ENCODE results near the gene EGFR.

Gene EGFR

DNA sequence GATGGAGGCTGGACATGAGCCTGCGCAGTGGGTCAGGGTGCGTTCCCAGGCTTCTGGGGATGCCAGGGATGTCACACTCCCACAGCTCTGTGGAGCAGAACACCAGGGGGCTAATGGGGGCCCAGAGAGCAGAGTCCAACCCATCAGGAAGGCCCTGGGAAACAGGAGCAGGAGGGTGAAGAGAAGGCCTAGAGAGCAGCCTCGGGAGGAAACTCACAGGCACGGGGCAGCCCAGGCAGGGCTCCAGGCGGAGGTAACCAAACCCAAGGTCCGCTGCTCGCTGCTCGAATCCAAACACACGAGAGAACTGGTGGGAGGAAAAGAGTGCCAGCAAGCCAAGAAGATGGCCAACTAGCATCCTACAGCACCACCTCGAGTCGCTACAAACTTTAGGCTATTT is 215.6 kb downstream of the EGFR start:
- no peak for DNase-seq

DNA sequence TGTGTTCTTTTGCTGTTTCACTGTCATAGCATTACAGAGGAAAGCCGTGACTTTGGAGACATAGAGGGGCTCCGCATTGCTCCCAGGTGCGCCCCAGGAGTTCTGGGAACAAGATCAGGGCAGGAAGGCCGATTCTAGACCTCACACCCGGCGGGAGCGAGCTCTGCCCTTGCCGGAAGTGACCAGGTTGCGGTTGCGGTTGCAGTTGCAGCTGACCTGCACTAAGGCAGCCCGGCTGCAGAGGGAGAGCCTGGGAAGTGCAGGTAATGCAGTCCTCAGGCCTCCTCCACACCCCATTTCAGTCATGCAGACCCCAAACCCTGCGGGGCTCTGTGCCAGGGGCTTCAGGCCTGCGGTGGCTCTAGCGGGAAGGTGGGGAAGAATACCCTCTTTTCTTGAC is 216.3 kb downstream of the EGFR start:
- no peak for DNase-seq

DNA sequence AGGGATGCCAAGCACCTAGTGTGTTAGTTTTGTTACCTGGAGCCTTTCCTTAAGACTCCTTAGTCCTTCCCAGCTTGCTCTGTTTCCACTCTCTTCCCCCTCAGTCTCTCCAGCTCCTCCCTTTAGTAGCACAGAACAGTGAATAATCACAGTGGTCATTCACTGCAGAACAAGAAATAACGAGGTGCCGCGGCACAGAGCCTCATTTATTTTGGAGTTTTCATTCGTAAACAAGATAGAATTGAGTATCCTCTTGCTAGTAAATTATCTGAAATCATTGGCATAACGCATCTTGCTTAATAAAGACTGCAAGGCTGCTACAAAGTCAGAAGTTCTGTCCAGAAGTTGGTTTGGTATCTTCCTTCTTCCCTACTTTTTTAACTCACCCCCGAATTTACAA is 217.0 kb downstream of the EGFR start:
- DNase-seq, result no peak

DNA sequence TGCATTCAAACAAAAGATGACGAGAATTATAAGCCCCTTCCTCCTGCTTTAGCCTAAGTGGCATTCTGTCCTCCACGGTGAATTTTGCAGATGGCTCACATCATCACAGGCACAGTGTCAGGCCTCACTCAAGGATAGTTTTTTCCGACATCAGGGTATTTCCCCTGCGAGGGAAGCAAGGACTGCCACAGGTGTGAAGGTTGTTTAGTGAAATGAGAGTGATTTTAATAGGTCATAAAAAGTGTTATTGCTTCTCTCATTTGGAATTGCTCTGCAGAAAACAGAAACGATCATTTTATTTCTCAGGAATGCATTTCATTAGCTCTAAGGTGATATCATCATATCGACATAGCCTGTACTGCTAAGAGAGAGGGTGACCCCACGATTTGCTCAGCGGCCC is 217.7 kb downstream of the EGFR start:
- no peak for DNase-seq

DNA sequence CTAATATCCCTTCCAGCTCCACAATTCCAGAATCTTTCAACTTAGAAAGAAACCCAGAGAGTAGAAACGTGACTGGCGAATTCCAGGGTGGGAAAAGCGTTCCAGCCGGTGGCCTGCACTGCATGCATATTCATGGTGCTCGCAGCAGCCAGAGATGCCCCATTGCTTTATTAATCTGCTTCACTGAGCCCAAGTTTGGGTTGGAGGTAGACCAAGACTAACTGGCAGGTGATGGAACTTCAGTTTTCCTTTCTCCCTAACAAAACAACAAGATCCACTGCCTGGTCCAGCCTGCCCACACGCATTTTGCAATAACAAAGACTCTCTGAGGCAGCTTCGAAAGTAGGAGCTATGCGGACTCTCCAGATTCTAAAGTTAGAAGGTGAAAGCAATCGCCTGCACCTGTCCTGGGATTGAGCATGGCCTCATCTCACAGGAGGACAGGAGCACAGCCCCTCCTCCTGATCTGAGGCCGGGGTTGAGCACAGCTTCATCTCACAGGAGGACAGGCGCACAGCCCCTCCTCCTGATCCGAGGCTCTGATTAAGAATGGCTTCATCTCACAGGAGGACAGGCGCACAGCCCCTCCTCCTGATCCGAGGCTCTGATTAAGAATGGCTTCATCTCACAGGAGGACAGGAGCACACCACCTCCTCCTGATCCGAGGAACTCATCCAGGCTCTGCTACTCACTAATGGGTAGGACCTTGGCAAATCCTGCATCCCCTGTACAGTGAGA is 218.5 kb downstream of the EGFR start:
- no peak for DNase-seq

DNA sequence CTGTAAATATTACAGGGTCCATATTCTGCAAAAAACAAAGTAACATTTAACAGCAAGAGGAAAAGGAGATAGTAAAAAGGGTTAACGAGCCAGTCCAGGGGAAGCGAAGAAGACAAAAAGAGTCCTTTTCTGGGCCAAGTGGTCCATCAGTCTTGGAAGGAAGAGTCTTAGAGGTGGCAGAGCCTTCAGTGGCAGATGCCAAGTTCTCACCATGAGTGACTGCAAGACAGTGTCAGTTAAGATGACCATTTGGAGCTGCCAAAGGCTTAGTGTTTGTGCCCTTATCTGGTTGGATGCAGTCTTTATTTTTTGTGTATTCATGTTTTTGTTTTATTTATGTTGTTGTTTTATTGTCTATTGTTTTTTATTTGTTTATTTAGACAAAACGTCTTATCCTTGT is 220.6 kb downstream of the EGFR start:
- no peak for DNase-seq

DNA sequence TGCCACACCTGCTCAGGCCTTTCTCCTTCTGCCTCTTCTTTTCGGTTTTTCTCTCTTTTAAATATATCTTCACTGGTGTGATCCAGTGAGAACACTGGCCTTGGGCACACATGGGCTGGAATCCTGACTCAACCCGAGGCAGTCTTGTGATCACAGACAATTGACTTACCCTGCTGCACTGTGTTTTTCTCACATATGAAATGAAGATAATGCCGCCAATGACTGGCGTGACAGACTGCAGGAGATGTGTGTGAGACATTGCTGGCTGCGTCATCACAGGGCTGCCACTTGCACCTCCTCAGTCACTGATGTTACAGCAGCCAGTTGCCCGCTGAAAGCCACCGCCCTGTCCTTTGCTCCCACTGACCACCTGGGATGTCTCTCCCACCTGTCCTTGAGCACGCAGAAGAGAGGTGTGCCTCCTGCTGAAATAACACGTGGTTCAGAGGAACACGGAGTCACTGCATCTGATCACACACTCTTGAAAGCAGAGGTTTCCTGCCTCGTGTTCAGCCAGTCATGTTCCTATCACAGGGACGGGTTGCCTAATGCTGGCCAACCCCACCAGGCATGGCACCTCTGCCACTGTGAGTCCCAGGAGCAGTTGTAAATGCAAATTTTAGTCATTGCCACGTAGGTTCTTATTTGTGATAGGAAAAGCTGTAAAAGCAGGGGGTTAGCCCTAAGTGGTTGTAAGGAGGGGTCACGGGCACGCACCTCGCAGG is 221.8 kb downstream of the EGFR start:
- DNase-seq, result no peak

DNA sequence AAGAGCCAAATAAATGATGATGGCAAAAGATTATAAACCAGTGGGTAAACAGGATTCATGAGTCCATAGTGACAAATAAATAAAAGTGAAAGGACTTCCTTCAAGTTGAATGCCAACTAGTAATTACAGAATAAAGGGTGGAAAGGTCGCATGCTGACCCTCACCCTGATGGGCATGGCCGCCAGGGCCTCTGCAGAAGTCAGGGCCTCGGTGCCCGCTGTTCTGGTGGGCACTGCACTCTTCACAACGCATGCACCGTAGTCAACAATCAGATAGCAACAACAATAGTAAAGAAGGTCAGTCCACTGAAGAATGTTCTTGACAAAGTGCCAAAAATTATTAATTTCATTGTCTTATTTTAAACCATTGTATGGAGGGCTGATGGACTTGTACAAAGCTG is 223.1 kb downstream of the EGFR start:
- DNase-seq, result no peak

DNA sequence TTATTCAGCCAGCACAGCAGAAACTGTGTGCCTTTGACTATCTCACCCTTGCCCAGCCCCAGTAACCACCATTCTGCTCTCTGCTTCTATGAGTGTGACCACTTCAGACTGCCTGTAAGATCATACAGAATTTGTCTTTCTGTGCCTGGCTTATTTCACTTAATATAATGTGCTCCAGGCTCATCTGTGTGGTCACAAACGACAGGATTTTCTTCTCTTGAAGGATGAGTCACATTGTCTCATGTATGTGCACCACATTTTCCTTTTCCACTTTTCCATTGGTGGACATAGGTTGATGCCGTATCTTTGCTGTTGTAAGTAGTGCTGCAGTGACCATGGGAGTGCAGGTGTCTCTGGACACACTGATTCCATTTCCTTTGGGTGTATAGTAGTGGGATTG is 223.8 kb downstream of the EGFR start:
- DNase-seq, result no peak

DNA sequence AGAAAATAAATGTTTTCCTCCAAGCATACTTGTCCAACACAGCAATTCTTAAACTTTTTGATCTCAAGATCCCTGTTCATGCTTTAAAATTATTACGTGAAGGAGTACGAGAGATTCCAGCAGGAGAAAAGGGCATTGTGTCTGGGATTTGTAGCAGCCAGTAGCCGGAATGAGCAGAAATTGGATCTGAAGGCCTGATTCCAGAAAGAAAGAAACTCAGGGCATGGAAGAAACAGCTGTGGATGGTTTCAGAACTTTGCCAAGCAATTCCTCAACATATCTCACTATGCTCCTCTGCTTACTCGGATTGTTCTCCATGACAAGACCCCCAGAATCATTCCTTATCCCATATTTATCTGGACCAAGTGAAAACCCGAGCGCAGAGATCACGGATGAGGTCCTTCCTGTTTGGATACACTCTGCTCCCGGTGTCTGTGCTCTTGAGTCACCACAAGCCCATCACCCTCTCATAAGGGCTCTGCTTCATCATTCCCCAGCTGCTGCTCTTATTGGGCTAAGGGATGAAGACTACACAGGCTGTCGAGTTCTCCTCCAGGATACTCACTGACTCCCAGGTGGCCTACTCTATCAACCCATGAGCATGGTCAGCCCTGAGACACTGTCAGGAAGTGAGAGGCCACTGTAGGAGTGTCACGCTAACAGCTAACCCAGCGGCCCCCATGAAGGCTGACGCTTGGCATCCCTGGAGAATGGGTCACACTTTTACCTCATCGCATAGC is 225.4 kb downstream of the EGFR start:
- no peak for DNase-seq

DNA sequence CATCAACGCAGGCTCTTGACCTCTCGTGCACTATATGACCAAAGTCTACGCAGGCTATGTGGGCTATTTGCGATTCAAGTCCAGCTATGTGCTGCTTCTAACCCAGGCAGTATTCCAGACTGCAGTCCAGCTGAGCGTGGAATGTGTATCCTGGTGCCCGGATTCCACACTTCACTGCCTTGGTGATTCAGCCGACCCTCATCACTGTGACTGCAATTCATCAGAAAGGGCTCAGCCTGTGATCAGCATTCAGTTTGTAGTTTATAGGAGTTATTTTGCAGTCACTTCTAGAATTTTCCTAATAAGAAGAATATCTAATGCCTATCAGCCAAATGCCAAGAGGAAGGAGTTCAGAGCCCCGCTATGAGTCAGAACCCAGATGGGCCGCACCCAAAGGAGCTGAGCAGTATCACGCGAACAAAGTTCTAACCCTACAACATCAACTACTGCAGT is 226.5 kb downstream of the EGFR start:
- no peak for DNase-seq

DNA sequence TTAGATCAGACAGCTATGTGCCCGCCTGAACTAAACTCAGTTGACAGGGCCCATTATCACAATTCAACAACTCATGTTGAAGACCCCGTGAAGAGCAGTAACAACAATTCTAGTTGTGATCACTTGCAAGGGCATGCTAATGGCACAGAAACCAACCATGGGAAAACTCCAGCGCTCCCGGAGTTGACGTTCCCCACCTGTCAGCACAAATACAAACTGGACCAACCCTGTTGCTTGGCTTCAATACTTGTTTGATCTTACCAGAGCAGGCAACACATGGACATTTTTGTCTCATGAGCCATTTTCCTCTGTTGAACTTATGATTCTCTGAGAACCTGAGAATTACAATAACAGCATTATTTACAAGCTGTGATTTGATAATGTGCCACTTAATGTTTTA is 227.4 kb downstream of the EGFR start:
- DNase-seq, result no peak

DNA sequence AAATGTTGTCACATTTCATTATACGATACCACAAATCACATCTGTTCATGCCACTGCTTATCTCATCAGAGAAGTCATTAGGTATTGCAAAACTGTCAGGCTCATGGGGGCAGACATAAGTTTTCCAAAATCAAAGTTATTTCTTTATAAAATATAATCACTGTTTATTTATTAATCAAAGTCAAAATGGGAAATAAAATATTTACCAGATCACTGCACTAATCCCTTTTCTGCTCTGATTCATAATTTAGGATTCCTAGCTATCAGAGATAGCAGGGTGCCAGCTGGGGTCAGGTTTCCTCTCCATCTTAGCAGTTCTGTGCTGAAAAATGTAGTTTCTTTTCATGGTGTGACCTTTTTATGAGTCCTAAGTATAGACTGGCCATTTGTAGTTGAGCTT is 228.6 kb downstream of the EGFR start:
- DNase-seq, result no peak

DNA sequence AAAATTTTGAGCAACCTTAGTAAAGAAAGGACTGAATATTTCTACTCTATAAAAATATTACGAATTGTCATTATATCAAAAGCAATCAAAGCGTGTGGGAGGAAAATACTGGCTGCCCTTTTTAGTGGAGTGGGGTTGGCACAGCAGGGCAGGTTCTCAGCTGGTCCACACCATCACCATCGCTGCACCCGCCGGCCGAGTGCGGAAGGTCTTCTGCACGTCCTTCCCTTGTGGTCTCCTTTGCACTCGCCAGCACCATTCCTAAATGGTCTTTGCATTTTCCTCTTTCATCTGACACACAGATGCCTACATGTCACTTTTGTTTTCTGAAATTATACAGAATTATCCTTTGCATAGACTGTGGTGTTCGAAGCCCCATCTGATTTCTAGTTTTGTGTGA is 229.7 kb downstream of the EGFR start:
- no peak for DNase-seq

DNA sequence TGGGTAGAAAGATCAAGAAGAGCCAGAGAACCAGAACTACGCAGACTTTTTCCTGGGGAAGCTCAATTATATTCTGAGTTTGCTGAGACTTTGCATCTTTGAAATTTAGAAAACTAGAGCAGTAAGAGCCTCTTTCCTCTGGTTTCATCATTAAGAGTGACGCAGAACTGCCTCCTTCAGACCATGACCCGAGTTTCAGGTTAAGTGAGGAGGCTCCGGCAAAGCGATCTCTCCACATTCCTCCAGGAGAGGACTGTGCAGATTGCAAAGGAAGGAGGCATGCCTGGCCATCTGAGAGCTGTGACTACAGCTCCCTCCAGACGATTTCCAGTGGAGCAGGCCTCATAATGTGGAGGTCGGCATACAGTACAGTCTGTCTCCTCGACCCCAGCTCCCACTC is 230.5 kb downstream of the EGFR start:
- no peak for DNase-seq

DNA sequence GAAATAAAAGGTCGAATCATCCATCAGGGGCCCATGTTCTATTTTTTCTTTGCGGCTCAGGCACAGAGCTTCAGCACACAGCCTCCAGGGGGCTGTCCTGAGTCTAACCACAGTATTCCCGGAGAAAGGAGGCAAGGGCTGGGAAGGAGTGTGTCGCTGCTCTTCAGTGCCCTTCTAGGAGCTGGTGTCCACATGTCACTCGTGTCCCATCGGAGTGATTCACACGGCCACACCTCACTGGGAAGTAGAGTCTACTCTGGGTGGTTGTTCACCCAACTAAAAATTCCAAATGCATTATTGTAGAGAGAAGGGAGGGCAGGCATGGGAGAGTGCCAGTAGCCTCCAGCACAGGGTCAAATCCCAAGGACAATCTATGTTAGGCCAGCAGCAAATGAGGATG is 231.5 kb downstream of the EGFR start:
- no peak for DNase-seq

DNA sequence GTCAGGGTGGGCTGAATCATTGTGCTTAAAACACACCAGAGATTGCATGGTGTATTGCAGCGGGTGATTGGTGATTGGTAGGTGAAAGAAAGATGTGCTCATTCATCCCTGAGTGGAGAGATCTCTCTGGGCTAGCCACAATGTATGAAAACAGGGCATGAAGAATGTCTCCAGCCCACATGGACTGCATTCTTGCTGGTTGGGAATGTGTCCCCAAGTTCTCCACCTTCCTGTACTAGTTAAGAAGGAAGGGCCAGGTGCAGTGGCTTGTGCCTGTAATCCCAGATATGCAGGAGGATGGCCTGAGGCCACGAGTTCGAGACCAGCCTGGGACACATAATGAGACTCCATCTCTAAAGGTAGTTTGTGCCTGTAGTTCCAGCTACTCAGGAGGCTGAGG is 232.5 kb downstream of the EGFR start:
- no peak for DNase-seq

DNA sequence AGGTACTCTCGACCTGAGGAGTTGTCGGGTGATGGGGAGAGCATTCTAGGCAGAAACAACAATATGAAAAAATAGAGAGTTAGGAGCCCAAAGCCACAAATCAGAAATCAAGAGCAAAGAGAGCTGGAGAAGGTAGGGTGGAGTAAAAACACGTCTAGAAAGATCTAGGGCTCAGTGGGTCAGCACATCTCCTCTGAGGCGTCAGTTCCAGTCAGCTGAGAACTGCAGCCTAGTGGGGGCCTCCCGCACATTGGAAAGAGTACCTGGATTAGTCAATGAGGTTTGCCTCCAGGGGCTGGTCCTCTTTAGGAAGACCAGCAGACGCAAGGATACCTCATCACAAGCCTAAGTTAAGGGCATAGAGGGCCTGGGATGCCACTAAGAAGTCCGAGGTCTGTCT is 233.1 kb downstream of the EGFR start:
- DNase-seq, result no peak

DNA sequence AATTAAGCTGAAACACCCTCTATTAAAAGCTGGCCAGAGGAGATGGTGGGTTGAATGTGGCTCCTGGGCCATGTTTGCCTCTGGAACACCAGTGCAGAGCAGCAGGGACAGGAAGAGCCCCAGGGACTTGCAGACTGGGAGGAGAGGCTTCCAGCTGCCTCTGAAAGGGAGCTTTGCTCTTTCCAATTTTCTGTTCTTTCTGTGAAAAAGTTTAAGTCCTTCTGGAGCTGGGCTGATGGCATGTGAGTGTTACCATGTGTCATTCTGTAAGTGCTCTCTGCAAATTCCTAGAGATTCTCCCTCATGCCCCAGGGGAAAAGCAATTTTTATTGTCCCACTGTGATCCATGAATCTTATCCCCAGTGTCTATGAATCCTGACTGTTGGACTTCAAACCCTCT is 233.6 kb downstream of the EGFR start:
- no peak for DNase-seq

DNA sequence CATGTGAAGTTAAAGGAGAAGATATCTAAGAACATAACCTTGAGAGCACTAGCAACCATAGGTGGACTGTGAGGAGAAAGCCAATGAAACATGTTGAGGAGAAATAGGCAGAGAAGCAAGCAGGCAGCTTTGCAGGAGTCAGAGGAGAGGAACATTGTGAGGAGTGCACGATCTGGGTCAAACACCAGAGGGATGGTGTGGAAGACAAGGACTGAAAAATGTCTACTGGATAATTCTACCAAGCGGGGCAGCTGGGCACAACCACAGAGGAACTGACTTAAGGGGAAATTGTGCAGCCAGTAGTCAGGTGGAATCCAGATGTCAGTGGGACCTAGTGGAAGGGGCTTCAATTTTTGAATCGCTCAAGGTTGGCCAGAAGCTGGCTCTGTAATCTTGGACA is 234.4 kb downstream of the EGFR start:
- no peak for DNase-seq

DNA sequence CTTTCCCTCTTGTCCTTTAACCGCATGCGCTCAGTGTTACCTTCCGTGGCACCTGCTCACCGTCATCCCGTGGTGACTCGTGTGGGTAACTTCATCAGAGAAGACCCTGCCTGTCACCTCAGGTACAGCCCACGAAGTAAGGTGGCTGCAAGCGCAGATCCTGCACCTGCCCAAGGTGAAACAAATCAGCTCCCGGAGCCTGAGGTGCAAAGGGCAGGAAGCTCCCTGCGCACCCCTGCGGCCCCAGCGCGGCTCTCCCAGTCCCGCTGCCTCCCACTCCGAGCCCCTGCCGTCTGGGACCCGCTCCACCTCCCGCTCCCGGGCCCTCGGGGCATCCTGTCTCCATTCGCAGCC is 235.4 kb downstream of the EGFR start:
- no peak for DNase-seq

DNA sequence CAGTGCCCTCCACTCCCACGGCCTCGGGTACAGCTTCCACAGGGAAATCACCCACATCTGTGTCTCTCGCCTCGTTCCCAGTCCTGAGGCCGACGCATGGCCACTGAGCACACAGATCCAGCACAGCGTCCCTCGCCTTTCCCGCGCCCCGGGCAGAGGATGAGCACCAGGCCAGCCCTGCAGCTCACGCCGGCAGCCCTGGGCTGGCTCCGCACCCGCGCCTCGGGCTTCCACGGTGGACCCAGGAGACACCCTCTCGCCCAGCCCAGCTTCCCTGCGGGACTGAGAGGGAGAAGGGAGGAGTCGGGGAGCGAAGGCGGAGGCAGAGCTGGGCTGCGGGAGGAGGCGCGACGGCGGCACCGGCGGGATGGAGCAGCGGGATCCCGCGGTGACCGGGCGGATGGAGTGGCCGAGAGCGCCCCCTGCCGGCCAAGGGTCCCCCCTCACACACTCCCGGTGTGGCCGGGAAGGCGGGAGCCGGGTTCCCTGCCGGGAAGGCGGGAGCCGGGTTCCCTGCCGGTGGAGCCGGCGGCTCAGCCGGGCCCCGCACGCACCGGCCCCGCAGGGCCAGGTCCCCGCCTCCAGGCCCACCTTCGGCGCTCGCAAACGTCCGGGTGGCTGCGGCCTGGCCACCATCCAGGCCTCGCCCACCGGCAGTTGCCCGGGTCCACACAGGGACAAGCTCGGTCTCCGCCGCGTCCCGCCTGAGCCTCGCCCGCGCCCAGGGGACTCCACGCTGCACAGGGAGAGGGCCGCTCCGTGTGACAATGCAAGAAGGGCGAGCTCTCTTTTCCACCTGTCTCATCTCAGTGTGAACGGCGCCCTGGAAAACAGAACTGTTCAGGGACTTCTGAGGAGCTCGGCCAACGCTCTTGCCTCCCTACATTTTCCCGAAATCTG is 236.0 kb downstream of the EGFR start:
- DNase-seq, result peak; percentile 45 to 59
